GM18951 (cell line): ENCODE results near the gene EHBP1L1.

ENCODE experiments used
- POLR2A ChIP-seq: IDR thresholded peaks from 4 replicates; pipeline ENCODE4 v1.6.1; 2011; ENCODE audit warnings: mild to moderate bottlenecking; ENCODE audit not compliant: insufficient read length, insufficient read depth; ENCODE audit errors: extremely low read depth
- in situ Hi-C: fragments of 300-500 bp; cut with MboI; formaldehyde crosslinking; loops from one replicate; pipeline ENCODE4 v1.12.0; 2022; ENCODE audit warnings: low sequenced_read_pairs, mixed read lengths, inconsistent platforms; ENCODE audit not compliant: unreplicated experiment

Gene EHBP1L1

DNA sequence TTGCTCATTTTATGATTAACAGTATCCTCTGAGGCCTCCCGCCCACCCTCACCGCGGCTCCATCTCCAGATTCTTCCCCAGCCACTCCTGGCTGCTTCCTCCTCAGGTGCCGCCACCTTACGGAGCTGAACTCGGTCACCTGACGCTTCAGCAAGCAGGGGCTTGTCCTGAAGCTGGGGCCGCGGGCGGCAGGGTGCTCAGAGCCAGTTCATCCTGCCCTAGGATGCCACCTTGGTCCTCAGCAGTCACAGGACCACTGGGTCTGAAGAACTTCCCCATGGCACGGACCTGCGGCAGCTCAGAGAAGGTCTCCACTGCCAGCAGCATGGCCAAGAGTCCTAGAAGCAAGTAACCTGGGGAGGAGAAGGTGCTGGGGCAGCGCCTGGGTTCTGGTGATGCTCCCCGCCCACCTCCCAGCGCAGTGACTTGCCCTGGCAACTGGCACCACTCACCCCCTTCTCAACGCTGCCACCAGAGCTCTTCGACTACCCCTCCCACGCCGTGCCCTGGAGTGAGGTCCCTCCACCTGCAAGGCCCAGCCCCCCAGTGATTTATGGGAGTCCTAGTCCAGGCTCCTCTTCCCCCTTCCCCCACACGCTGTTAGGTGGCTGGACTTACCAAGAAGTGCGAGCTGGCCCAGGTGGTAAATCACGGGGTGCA is 17.1 kb downstream of the EHBP1L1 start:
- in situ Hi-C loops: no loop called here
- no peak for TF ChIP-seq POLR2A

DNA sequence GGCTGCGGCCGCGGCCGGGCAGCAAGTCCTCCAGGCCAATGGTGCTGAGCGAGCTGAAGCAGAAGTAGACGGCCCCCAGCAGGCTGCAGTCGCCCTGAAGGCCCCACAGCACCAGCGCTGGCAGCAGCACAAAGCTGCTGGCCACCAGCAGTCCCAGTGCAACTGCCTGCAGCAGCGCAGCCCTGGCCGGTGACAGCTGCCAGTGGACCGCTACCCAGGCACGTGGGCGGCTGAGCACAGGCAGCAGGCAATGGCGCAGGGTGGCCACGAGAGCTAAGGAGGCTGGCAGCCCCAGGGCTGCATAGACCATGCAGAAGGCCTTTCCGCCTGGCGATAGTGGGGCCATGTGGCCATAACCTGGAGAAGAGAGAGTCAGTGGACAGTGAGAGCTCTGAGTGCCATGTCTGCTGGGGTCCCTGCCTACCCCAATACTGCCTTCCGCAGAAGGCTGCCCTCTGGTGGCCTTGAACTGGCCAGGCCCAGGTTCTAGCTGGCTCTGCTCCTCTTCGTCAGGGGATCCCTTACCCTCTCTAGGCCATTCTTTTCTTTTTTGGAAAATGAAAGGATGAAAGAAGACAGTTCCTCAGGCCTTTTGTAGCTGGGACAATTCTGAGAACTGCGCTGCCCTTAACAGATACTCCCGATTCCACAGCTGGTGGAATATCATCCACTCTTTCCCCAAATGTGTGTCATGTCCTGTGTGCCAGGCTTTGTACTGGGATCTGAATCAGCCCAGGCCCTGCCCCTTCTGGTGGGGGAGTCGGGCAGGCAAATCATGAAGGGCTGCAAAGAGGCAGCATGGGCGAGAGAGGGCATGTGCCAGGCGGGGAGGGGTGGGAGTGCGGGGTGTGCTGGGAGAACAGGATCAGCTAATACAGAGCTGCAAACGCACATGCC is 17.9 kb downstream of the EHBP1L1 start:
- in situ Hi-C loops: no loop called here
- TF ChIP-seq POLR2A: no peak

DNA sequence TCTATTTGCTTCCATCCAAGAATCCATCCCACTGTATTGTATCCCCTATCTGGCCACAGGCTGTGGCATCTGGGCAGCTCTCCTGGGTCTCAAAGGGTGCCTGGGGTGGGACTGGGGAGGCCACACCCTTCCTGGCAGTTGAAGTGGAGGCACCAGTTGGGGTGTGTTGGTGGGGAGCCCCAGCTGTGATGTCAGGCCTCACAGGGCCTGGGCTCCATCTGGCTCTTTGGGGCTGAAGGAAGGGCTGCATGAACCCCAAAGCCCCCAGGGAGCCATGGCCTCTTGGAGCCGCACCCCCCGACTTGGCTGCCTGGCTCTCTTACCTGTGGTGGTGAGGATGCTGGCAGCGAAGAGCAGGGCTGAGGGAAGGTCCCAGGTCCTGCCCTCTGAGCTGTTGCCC is 19.3 kb downstream of the EHBP1L1 start:
- in situ Hi-C loops: no loop called here

DNA sequence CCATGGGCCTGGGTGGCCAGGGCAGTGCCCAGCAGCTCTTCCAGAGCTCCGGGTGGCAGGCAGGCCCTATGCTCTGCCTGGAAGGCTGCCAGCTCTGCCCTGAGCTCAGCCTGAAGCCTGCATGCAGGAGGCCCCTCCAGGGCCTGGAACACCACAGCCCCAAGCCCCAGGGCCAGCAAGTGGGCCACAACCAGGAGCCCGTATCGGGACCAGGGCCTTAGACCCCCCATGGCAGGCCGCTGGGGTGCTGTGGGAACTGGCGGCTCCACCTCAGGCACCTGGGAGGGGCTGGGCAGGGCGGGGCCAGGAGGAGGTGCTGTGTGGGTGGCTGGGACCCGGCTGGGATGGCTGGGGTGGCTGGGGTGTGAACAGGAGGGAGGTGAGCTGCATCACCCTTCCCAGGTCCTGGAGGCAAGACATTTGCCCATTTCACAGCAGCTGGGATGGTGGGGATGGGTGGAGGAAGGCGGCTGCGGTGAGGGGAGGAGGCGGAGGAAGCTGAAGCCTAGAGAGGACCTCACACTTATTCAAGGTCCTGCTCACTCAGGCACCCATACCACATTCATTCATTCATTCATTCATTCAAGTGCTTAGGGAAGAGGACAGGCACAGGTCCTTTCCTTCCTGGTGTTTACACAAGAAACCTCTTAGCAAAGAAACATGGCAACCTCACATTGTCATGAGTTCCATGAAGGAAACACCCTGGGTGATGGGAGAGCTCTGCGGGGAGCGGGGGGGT is 19.9 kb downstream of the EHBP1L1 start, which contains the start of gene KCNK7:
Gene KCNK7 (minus strand): TSS at position 258 of the 739 bp plus-strand sequence. CDS start 28 bp downstream, at position 230.
- no peak for TF ChIP-seq POLR2A
- in situ Hi-C loops: no loop called here

More for the DNA sequence above, 19.3 kb downstream of the EHBP1L1 start:
- TF ChIP-seq POLR2A: no peak

DNA sequence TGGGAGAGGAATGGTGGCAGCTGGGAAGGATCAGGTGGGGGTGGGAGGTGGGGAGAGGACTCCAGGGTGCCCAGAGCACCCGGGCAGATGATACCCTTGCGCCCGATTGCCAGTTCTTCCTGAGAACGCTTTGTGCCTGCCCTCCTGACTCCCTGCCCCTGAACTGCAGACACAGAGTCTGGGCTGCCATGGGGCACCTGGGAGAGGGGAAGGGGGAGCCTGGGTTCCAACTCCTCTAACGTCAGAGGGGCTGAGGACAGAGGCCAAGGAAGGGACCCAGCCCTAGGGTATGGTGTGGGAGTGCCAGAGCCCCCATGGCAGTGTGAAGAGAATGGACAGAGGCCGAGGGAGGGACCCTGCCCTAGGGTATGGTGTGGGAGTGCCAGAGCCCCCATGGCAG is 20.7 kb downstream of the EHBP1L1 start:
- in situ Hi-C loops: no loop called here
- TF ChIP-seq POLR2A: no peak

DNA sequence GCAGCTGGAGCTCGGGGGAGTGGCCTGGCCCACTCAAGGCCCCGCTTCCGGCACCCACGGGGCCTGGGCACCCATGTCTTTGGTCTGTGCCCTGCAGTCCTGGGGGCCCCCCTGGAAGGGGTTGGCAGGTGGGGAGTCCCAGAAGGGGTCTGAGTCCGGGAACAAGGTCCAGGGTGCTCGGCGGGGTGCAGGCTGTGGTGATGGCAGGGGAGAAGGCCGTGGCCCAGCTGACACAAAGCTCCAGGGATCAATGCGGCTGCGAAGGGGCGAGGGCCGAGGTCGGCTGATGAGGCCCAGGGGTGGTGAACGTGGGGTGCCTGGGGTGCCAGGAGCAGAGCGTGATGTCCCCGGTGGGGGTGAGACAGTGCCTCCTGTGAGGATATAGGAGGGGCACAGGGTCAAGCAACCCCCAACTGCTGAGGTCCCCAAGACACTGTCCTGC is 22.4 kb downstream of the EHBP1L1 start:
- in situ Hi-C loops: no loop called here

DNA sequence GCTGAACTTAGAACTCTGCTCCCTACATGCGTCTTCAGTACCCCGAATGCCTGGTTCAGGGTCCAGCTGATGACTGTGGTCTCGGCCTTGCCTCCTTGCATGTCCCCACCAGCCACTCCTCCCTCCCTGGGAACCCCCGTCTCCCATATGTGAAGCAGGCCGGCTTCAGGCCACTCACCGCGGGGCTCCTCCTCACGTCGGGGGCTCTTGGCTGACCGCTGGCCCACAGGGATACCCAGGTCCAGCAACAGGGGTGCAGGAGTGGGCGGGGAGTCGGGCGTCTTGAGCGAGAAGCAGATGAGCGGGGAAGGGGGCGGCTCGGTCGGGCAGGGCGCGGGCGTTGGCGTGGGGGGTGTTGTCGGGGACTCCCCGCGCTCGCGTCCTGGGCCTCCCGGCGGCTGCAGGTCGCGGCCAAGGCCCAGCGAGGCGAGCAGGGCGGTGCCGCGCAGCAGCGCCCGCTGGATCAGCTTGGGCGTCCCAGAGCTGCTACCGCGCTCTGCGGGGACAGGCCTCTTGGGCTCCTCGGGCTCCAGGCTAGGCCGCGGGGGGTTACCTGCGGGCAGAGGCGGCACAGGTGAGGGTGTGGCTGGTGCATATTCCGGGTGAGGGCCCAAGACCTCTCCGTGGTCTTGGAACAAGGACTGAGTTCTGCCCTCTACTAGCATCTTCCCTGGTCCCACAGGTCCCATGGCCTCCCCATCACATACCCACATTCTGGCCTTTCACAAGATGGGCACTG is 23.5 kb downstream of the EHBP1L1 start:
- TF ChIP-seq POLR2A: no peak
- in situ Hi-C loops: no loop called here

More for the DNA sequence above, 22.4 kb downstream of the EHBP1L1 start:
- TF ChIP-seq POLR2A: no peak

DNA sequence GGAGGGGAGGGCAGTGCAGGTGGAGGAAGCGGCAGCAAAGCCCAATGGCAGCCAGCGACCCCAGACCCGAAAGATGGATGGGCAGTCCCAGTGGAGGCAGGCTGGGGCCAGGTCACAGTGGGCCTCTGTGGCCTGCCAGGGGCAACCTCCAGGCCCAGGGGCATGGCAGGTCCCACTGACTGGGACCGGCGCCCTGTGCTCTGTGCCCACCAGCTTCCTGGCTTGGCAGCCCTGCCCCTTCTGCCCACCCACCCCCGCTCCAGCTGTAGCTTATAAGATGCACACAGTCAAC is 24.0 kb downstream of the EHBP1L1 start:
- TF ChIP-seq POLR2A: no peak
- in situ Hi-C loops: no loop called here

DNA sequence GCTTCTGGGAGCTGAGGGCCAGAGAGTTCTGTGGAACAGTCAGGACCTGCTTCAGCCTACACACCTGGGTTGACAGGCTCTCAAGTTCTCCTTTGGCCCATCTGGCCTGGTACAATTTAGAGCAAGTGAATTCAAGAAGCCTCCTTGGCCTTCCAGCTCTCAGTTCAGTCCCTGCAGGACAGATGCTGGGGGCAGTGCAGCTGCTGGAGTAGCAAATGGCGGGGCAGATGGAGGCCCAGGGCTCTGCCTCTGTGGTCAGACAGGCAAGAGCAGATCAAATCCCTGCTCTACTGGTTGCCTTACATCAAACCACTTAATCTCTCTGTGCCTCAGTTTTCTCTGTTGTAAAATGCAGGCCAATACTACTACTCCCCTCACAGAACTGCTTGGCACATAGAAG is 28.4 kb downstream of the EHBP1L1 start:
- in situ Hi-C loops: no loop called here
- no peak for TF ChIP-seq POLR2A

DNA sequence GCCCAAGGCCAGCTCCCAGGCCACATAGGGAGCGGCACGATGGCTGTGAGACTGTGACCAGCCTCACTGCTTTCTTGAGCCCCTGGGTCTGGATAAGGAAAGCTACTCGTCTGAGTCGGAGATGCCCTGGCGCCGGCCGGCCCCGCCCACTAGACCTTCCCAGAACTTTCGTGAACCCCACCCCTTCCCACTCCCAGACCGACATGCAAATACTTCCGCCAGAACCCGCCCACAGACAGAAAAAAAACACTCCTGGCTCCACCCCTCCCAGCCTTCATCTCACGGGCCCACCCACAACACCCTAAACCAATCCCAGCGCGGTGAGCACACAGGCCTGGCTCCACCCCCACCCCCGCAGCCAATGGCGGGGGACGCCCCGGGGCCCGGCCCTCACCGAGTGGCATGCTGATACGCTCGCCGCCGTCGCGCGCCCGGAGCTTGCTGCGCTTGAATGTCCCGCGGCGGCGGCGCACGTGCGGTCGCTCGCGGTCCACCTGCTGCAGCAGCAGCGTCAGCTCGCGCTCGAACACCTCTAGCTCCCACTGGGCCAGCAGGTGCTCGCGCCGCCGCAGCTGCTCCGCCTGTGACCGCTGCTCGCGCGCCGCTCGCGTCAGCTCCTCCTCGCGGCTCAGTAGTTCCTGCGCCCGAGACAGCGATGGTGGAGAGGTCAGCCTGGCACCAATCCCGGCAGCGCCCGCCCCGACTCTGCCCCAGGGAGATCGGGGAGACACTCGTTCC is 31.2 kb downstream of the EHBP1L1 start:
- no peak for TF ChIP-seq POLR2A
- in situ Hi-C loops: no loop called here

DNA sequence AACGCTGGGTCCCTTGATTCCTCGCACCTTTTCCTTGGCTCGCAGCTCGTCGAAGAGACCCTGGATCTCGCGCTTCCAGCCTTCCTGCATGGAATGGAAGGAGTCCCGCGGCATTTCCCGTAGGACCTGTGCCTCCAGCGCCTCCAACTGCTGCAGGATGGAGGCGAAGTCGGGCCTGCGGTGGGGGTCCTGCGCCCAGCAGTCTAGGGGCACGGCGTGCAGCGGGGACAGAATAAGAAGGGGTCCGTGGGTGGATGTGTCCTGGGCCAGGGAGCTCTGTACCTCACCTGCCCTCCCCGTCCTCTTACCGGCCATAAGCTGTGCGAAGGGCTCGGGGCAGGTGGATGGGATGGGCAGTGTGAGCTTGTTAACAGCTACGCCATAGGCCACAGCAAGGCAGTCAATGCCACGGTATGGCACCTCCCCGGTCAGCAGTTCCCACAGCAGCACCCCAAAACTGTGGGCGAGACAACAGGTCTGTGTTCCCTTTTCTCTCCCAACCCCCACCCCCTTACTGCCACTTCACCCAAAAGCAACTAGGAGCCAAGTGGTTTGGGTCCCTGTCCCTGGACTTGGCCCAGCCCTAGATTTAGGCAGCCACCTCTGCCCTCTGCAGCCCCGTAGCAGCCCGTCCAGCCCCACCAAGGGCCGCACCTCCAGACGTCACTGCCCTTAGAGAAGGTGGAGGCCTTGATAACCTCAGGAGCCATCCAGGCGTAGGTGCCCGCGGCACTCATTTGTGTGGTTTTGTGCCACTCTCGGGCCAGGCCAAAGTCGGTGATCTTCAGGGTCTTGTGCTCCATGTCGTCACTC is 32.0 kb downstream of the EHBP1L1 start:
- no peak for TF ChIP-seq POLR2A
- in situ Hi-C loops: no loop called here
